ENCODE results near the gene RHBDL3.

DNA sequence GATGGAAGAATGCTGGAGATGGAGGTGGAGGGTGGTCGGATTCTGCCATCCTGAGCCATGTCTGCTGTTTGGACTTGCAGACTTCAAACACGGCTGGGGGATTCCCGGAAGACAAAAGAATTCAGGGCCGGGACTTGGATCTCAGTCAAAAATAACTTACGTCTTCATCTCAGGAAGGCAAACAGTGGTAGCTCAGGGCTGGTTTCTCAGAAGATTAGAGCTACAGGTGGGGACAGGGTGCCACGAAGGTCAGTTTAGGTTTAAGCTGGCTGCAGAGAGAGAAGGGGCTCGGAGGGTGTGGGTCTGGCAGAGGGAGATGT is 4.3 kb upstream of the RHBDL3 start:
- TF ChIP-seq, protein P1, sequence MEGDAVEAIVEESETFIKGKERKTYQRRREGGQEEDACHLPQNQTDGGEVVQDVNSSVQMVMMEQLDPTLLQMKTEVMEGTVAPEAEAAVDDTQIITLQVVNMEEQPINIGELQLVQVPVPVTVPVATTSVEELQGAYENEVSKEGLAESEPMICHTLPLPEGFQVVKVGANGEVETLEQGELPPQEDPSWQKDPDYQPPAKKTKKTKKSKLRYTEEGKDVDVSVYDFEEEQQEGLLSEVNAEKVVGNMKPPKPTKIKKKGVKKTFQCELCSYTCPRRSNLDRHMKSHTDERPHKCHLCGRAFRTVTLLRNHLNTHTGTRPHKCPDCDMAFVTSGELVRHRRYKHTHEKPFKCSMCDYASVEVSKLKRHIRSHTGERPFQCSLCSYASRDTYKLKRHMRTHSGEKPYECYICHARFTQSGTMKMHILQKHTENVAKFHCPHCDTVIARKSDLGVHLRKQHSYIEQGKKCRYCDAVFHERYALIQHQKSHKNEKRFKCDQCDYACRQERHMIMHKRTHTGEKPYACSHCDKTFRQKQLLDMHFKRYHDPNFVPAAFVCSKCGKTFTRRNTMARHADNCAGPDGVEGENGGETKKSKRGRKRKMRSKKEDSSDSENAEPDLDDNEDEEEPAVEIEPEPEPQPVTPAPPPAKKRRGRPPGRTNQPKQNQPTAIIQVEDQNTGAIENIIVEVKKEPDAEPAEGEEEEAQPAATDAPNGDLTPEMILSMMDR (conservative IDR thresholded peaks at IDR 0.05; ENCODE audit: low read depth, low read length), result no peak
- no peak for TF ChIP-seq EZH2 (IDR thresholded peaks at IDR 0.05; ENCODE audit: borderline replicate concordance, low read depth, low read length, poor library complexity, severe bottlenecking)

Measured in A673 (cell line).